GM10847 (cell line): ENCODE measurements around the gene LAMA2.

Source experiments
- POLR2A ChIP-seq: IDR thresholded peaks from 2 replicates; pipeline ENCODE4 v1.6.1; 2011; ENCODE audit not compliant: insufficient read length; ENCODE audit errors: extremely low read depth

Gene LAMA2

DNA sequence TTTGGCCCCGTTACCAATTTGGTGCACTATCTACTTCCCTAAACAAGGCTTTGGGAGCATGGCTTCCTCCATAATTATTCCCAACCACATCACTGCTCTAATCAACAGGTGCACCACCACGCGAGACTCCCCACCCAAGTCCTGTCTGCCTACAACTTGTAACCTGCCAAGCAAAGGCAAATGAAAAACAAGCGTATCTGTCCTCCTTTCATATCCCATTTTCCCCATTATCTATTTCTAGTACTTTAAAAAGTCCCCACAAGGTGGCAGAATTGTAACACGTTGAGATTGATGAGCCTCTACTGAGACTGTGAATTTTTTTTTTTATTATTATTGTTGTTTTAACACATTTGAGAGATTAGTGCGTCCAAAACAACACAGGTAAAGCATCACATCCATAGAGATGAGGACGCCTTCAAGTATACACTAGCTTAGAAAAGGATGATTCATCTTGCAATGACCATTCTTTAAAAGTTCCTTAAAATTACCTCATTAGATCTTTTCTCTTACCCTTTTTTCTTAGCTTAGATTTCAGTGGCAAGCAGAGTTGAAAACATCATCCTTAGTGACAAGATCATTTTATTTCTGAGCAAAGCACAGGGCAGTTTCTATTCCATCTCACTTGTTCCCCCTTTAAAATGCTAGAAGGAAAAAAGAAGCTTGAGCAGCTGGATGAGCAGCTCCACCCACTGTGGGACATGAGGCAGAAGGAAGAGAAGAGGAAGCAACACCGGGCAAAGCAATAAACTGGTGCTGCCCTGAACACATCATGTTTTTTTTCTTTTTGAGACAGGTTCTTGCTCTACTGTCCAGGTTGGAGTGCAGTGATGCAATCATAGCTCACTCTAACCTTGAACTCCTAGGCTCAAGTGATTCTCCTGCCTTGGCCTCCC is 616.3 kb downstream of the LAMA2 start:
- no peak for TF ChIP-seq POLR2A

DNA sequence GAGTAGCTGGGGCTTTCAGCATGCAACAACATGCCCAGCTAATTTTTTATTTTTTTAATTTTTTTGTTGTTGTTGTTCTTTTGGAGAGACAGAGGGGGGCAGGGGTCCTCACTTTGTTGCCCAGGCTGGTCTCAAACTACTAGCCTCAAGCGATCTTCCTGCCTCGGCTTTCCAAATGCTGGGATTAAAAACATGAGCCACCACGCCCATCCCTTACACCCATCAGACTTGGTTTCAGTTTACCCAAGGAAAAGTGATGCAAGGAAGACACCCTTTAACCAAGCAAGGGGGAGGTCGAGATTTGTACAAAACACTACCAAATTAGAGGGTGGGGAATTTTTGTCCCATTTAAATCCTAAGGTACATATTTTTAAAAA is 616.9 kb downstream of the LAMA2 start:
- TF ChIP-seq POLR2A, result no peak

GRCh38 chr6:129500958-129501739 is 618.2 kb downstream of the LAMA2 start:
- no peak for TF ChIP-seq POLR2A

GRCh38 chr6:129501740-129502660 is 619.1 kb downstream of the LAMA2 start:
- no peak for TF ChIP-seq POLR2A

- no peak for TF ChIP-seq POLR2A
These were observed 621.5 kb downstream of the LAMA2 start for GRCh38 chr6:129504456-129504855.

- no peak for TF ChIP-seq POLR2A
These were observed 624.3 kb downstream of the LAMA2 start for GRCh38 chr6:129507059-129507807.

DNA sequence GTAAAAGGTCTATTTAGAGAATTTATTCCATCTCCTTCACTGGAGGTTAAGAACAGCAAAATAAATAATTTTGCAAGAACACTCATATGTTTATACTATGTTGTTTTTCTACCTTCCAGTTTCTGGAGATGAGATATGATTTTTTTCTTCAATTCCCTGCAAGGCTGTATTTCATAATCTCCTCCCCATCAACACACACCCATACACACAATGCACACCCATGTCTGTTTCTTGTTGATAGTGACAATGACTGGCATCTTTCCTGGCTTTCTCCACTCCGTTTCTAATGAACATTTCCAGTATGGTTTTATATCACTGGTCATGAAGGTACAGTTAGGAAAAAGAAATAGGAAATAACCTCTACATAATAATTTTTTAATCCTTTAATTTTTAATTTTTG is 624.9 kb downstream of the LAMA2 start:
- TF ChIP-seq POLR2A, result no peak

- TF ChIP-seq POLR2A, result no peak
These were observed 625.7 kb downstream of the LAMA2 start for GRCh38 chr6:129508477-129509145.

DNA sequence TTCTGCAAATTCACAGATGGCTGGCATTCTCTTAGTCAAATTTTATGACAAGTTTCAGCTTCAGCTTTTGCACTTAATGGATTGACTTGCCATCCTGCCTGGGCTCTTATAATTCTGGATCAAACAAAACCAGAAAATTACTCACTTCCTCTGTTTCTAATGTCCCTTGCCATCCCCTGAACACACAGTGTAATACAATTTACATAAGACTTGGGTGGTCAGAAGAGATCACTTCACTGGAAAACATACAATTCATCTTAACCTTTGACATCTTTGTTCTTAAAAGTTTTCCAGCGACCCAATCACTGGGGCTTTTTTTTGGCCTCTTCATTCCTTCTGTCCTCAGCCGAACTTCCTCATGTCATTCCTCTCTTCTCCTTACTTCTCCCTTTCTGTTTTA is 628.0 kb downstream of the LAMA2 start:
- no peak for TF ChIP-seq POLR2A

GRCh38 chr6:129513471-129513870 is 630.5 kb downstream of the LAMA2 start:
- no peak for TF ChIP-seq POLR2A

- no peak for TF ChIP-seq POLR2A
These were observed 632.1 kb downstream of the LAMA2 start for GRCh38 chr6:129515004-129515403.

DNA sequence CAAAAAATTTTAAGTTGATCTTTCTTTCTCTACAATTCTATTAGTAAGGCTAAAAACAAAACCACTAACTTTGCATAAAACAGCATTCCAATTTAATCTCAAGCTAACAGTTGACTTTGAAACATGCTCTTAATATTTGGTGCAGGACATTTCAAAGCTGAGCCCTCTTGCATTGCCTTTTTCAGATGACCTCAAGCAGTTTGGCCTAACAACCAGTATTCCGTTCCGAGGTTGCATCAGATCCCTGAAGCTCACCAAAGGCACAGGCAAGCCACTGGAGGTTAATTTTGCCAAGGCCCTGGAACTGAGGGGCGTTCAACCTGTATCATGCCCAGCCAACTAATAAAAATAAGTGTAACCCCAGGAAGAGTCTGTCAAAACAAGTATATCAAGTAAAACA is 633.1 kb downstream of the LAMA2 start:
- no peak for TF ChIP-seq POLR2A

DNA sequence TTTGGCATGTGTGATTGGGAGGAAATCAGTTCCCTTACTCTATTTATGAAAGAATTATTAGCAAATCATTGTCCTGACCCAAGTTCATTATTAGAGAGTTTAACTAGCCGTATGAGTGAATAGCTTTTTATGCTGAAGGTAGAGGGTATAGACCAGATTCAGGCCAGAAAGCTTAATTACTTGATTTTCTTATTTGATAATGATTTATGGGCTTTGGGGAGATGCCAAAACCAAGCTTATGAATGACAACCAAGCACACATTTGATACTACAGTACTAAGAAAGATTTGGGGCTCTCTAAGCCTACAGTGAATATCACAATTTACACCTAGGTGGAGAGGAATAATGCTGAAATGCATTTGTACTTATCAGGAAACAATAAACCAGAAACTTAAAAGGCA is 633.8 kb downstream of the LAMA2 start:
- no peak for TF ChIP-seq POLR2A

DNA sequence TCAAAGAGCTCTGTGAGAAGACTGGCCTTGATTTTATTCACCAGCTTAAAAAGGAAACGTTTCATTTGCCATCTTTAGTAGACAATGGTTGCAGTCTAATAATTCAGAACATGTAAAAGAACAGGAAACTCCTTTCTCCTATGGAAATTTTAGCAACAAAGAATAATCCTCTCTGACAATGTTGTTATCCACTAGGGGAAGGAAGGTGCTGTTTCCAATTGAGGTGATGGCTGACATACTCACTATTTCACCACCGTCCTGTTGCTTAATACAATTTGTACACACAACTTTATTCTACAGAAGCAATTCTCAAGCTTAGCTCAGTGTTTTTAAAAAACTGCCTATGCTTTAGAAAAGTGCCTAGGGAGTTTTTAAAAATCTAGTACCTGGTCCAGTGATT is 634.4 kb downstream of the LAMA2 start:
- no peak for TF ChIP-seq POLR2A
